WERI-Rb-1 (cell line): Measurements from ENCODE around the gene TVP23C.
"Not testable (repeated sequence)": the region's sequence is repeated elsewhere in the genome, so short reads cannot be mapped to it uniquely, and the experiment has no call there.

ENCODE experiments used
- DNase-seq: peaks from one replicate; pipeline ENCODE4 v3.0.0-alpha.2; 2020
- H3K27ac ChIP-seq: fragments of 250-450 bp; sonication (Bioruptor Pico); 2 replicates; pipeline ENCODE4 v1.5.1; 2020; ENCODE audit warnings: mild to moderate bottlenecking, moderate library complexity
- H3K27me3 ChIP-seq: fragments of 250-450 bp; sonication (Bioruptor Pico); 2 replicates; pipeline ENCODE4 v1.5.1; 2021; ENCODE audit warnings: mild to moderate bottlenecking, low read depth, moderate library complexity; ENCODE audit not compliant: insufficient read depth, severe bottlenecking
- H3K36me3 ChIP-seq: fragments of 250-450 bp; sonication (Bioruptor Pico); 2 replicates; pipeline ENCODE4 v1.5.1; 2020; ENCODE audit warnings: mild to moderate bottlenecking, moderate library complexity
- H3K4me3 ChIP-seq: 2 replicates; pipeline ENCODE4 v1.5.1; 2011; ENCODE audit warnings: low read depth, mild to moderate bottlenecking, control low read depth, low read length
- H3K9me3 ChIP-seq: fragments of 250-450 bp; sonication (Bioruptor Pico); 2 replicates; pipeline ENCODE4 v1.5.1; 2021; ENCODE audit warnings: mild to moderate bottlenecking, moderate library complexity; ENCODE audit not compliant: severe bottlenecking
- CTCF ChIP-seq: IDR thresholded peaks from 2 replicates; pipeline ENCODE4 v1.5.1; 2011; ENCODE audit warnings: low read depth, mild to moderate bottlenecking, control low read depth, inconsistent platforms, low read length

The TVP23C gene

DNA sequence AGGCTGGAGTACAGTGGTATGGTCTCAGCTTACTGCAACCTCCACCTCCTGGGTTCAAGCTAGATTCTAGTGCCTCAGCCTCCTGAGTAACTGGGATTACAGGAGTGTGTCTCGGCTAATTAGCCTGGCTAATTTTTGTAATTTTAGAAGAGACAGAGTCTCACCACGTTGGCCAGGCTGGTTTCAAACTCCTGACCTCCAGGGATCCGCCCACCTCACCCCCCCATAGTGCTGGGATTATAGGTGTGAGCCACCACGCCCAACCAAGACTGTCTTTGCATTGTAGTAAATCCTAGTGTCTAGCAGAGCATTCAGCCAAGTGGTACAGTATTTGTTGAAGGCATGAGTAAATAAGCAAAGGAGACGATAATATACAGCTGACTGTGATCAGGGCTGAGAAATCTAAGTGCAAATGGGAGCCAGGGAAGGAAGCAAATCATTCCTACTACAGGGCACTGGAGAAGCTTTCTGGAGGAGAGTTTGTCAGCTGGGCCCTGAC, 5.9 kb downstream of the TVP23C start:
- not testable (repeated sequence) for DNase-seq, H3K27me3 ChIP-seq, H3K9me3 ChIP-seq, H3K27ac ChIP-seq, H3K4me3 ChIP-seq, H3K36me3 ChIP-seq

GRCh38 chr17:15552932-15553331, 10.4 kb downstream of the TVP23C start:
- not testable (repeated sequence) for H3K36me3 ChIP-seq, H3K27ac ChIP-seq, H3K4me3 ChIP-seq, DNase-seq, H3K9me3 ChIP-seq, H3K27me3 ChIP-seq

DNA sequence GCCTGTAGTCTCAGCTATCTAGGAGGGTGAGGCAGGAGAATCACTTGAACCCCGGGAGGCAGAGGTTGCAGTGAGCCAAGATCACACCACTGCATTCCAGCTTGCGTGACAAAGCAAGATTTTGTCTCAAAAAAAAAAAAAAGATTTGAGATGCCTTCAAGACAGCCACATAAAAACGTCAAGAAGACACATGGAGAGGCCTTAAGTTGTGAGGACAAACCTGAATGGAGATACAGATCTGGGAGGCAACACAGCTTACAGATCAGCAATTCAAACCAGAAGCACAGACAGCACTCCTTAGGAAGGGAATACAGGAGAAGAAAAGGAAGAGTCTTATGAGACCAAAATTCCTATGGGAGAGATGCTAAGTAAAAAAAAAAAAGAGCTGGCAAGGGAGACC, 13.7 kb downstream of the TVP23C start:
- H3K36me3 ChIP-seq, H3K9me3 ChIP-seq, DNase-seq, H3K27ac ChIP-seq, H3K27me3 ChIP-seq, H3K4me3 ChIP-seq: not testable (repeated sequence)

DNA sequence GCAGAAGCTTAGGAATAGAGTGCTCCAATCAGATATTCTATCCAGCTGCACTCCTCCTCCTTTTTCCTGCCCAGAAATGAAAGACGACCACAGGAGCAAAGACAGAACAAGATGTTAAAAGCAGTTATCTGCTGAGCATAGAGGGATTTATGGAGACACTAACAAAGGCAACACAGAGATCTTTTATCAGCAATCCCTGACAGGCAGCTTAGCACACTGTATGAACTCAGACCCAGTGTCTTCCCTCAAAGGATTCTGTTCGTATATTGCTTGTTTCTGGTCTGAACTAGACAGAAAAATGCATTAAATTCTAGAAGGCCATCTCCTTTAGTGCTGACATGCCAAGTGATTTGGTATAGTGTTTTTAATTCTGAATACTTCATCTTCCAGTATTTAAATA, 16.7 kb downstream of the TVP23C start:
- H3K4me3 ChIP-seq, DNase-seq: not testable (repeated sequence)

GRCh38 chr17:15540371-15541219, 22.7 kb downstream of the TVP23C start:
- not testable (repeated sequence) for H3K27ac ChIP-seq, H3K27me3 ChIP-seq, H3K36me3 ChIP-seq, H3K9me3 ChIP-seq, H3K4me3 ChIP-seq, DNase-seq

More for the DNA sequence above, 16.7 kb downstream of the TVP23C start:
- not testable (repeated sequence) for H3K36me3 ChIP-seq, H3K27ac ChIP-seq, H3K9me3 ChIP-seq, H3K27me3 ChIP-seq

- DNase-seq, H3K36me3 ChIP-seq, H3K4me3 ChIP-seq, H3K27ac ChIP-seq, H3K27me3 ChIP-seq, H3K9me3 ChIP-seq: not testable (repeated sequence)
These were observed 30.2 kb downstream of the TVP23C start for GRCh38 chr17:15533122-15533521.

DNA sequence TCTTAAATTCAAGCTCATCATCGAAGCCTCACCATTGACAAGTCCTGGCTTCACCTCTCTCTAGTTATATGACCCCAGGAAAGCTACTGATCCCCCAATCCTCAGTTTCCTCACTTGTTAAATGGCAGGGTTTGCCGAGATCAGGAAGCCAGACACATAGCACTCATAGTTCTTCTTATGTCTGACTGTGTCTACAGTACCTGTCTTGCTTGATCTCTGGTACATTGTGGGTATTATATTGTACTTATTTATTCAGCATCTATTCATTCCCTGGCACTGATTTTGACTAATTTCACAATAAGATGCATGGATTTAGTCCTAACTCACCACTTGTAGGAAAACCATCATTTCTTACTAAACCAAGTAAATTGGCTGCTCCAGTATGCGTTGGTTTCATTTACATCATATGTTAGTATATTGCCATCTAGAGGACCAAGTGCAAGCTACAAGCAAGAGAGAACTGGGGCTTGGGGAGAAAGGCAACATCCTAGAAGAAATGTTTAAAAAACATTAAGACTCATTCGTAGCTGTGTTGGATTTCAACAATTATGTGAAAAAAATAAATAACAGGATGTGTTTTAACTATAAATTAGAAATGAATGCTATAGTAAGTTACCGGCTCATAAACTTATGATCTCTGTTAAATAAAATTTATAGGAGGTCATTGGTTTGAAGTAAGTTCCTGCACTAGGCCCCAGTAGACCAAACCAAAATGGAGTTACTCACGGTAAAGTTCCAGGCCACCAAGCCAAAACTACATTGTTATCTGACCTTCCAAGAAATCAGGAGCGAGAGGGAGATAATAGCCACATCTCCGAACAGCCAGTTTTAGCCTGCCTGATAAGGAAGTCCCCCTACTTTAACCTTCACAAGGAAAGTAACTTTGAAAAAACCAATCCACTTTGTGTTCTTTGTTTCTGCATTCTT, 36.7 kb downstream of the TVP23C start:
- H3K27me3 ChIP-seq, H3K4me3 ChIP-seq, H3K27ac ChIP-seq, H3K9me3 ChIP-seq, H3K36me3 ChIP-seq: not testable (repeated sequence)
- peak; percentile 24 for DNase-seq

DNA sequence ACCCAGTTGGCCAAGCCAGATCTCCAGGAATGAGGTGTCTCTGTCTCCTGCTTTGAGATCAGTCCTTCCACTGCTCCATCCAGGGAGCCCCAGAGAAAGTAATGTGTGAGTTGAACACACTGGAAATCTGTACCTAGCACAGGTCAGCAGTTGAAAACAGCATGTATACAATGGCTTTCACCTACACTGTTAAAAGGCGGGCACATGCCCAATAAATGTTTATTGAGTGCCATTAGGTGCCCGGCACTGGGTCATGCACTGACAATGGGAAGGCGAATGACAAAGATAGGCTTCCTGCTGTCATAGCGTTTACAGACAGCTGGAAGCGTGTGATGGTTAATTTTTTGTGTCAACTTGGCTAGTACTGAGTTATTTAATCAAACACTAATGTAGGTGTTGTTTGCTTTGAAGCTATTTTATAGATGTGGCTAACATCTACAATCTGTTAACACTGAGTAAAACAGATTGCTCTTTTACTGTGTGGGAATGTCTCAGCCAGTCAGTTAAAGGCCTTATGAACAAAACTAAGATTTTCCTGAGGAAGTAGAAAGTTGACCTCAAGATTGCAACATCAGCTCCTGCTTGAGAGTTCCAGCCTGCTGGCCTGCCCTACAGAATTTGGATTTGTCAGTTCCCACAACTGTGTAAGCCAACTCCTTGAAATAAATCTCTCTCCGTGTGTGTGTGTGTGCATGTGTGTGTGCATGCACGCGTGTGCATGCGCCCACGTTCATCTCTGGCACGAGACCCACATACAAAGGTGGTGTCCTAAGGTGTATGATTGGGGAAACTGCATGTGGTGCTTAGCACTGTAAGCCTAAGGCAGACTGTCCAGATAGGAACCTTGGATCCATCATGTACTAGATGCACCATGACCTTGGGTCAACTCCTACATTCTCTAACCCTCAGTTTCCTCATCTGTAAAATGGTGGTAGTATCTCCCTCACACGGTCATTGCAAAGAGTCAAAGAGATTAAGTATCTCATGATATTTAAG, 38.0 kb downstream of the TVP23C start:
- H3K36me3 ChIP-seq, H3K27me3 ChIP-seq, H3K4me3 ChIP-seq, H3K9me3 ChIP-seq, DNase-seq, H3K27ac ChIP-seq: not testable (repeated sequence)

DNA sequence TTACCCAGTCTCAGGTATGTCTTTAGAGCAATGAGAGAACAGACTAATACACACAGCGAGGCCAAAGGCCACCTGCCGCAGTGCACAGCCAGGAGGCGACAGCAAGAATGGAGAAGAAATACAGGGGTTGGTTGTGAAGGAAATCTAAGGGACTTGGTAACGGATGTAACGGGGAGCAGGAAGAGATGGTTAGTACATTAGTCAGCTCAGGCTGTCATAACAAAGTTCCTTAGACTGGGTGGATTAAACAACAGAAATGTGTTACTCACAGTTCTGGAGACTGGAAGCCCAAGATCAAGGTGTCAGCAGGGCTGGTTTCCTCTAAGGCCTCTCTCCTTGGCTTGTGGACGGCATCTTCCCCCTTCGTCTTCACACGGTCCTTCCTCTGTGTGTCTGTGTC, 47.1 kb downstream of the TVP23C start:
- no peak overlapping the region for H3K27ac ChIP-seq
- no peak for TF ChIP-seq CTCF
- H3K9me3 ChIP-seq: no peaks in the 10 kb centered on the region
- H3K27me3 ChIP-seq: no peaks in the 10 kb centered on the region
- no peaks in the 10 kb centered on the region for H3K36me3 ChIP-seq
- DNase-seq: no peak
- H3K4me3 ChIP-seq: no peak overlapping the region
